Caco-2 (cell line): ENCODE results near the gene EMP1. TPM values are rescaled to one million over a fixed set of nuclear protein-coding genes. Genes with fewer than 3 reads are reported as not detected.

Experiments
- BruUV-seq: library from RNA; stranded (reverse); fragments of 400-500 nt; replicated peaks from 2 replicates; lab custom pipeline; 2021; lab: Mats Ljungman, UMichigan
- CTCF ChIA-PET: fragments of 300-600 bp; sonication (Branson Sonifier 250); formaldehyde crosslinking; loops from one replicate; lab custom pipeline; 2022; ENCODE audit warnings: antibody characterized with exemption; lab: Charles Lee
- POLR2A ChIA-PET: fragments of 300-600 bp; sonication (Branson Sonifier 250); formaldehyde crosslinking; loops from one replicate; lab custom pipeline; 2022; ENCODE audit warnings: antibody characterized with exemption; lab: Charles Lee
- DNase-seq, 2 experiments: peaks; one replicate each; pipeline versions ENCODE4 v3.0.0 to v3.0.0-alpha.2; 2020 to 2022
- H3K27me3 ChIP-seq: replicated peaks from 2 replicates; pipeline ENCODE4 v1.6.0; 2011; ENCODE audit warnings: low read length; ENCODE audit not compliant: control insufficient read depth, insufficient read depth
- H3K36me3 ChIP-seq: 2 replicates; pipeline ENCODE4 v1.5.1; 2011; ENCODE audit warnings: low read length; ENCODE audit not compliant: control insufficient read depth, insufficient read depth
- H3K4me1 ChIP-seq: fragments of 250-450 bp; sonication (Bioruptor Pico); 2 replicates; pipeline ENCODE4 v1.5.1; 2020; ENCODE audit warnings: mild to moderate bottlenecking
- H3K4me3 ChIP-seq: 2 replicates; pipeline ENCODE4 v1.5.1; 2011; ENCODE audit warnings: low read depth, mild to moderate bottlenecking, control low read depth, low read length
- H3K9me3 ChIP-seq: fragments of 250-450 bp; sonication (Bioruptor Pico); 2 replicates; pipeline ENCODE4 v1.5.1; 2020; ENCODE audit warnings: mild to moderate bottlenecking, moderate library complexity
- H3K27ac Mint-ChIP-seq: one replicate; pipeline ENCODE4 v1.8.0; 2022; ENCODE audit warnings: mixed read lengths; ENCODE audit not compliant: unreplicated experiment
- H3K27me3 Mint-ChIP-seq: one replicate; pipeline ENCODE4 v1.8.0; 2022; ENCODE audit warnings: mixed read lengths; ENCODE audit not compliant: insufficient read depth, unreplicated experiment
- H3K36me3 Mint-ChIP-seq: one replicate; pipeline ENCODE4 v1.8.0; 2022; ENCODE audit warnings: mild to moderate bottlenecking, mixed read lengths; ENCODE audit not compliant: insufficient read depth, unreplicated experiment
- H3K4me1 Mint-ChIP-seq: one replicate; pipeline ENCODE4 v1.8.0; 2022; ENCODE audit warnings: low read depth, mixed read lengths; ENCODE audit not compliant: unreplicated experiment
- H3K4me3 Mint-ChIP-seq: one replicate; pipeline ENCODE4 v1.8.0; 2022; ENCODE audit warnings: mild to moderate bottlenecking, moderate library complexity, mixed read lengths; ENCODE audit not compliant: unreplicated experiment
- H3K9me3 Mint-ChIP-seq: one replicate; pipeline ENCODE4 v1.8.0; 2022; ENCODE audit warnings: mixed read lengths; ENCODE audit not compliant: unreplicated experiment
- CTCF ChIP-seq, 2 experiments: fragments of 200-600 bp in 1 of 2; IDR thresholded peaks; 1 replicate in 1 of 2; 2 replicates in 1 of 2; pipeline versions ENCODE4 v1.5.1 to v1.8.0; 2011 to 2022; ENCODE audit warnings: antibody characterized with exemption in 1 of 2, control low read depth in 1 of 2, inconsistent platforms in 1 of 2, low read depth in 1 of 2, low read length in 1 of 2, mild to moderate bottlenecking in 1 of 2, moderate library complexity in 1 of 2; ENCODE audit not compliant: insufficient read depth in 1 of 2, severe bottlenecking in 1 of 2, unreplicated experiment in 1 of 2
- intact Hi-C: fragments of 100-400 bp; cut with micrococcal nuclease; formaldehyde crosslinking; loops from one replicate; pipeline ENCODE4 v1.10.0; 2022; ENCODE audit not compliant: unreplicated experiment
- total RNA-seq: library from RNA; stranded (reverse); gene quantifications from 2 replicates; pipeline ENCODE4 v1.2.3, GENCODE V29; 2022

Gene EMP1
- total RNA-seq, 1 experiment from 2014 or later = 6.6 TPM

- CTCF ChIA-PET = interaction anchor here (1.6 kb wide), 1 partner anchor 105 kb away, joined by 4 read pairs; no protein-coding TSS in a partner anchor
- H3K4me1 ChIP-seq = peaks cover 13% of the 10 kb centered on the region
- no peaks in the 10 kb centered on the region for H3K36me3 Mint-ChIP-seq
- H3K27me3 Mint-ChIP-seq = no peaks in the 10 kb centered on the region
- no peak for DNase-seq
- no peak overlapping the region for H3K4me3 Mint-ChIP-seq
- BruUV-seq = no TSS peak
- no peak for TF ChIP-seq CTCF (IDR thresholded peaks at IDR 0.05; ENCODE audit: insufficient read depth in 1 of 2, low read depth in 1 of 2, low read length in 1 of 2, severe bottlenecking in 1 of 2, unreplicated experiment in 1 of 2)
- peaks cover 19% of the 10 kb centered on the region for H3K4me1 Mint-ChIP-seq
- intact Hi-C loops = no loop called here
- no peaks in the 10 kb centered on the region for H3K36me3 ChIP-seq
- H3K27me3 ChIP-seq = no peaks in the 10 kb centered on the region
- no peaks in the 10 kb centered on the region for H3K9me3 ChIP-seq
- H3K27ac Mint-ChIP-seq = no peak overlapping the region
- POLR2A ChIA-PET = no interaction called here
- no peak overlapping the region for H3K4me3 ChIP-seq
- H3K9me3 Mint-ChIP-seq = no peaks in the 10 kb centered on the region
These were observed 7.9 kb downstream of the EMP1 start for GRCh38 chr12:13204428-13204827.

GRCh38 chr12:13205809-13206559 lies 9.5 kb downstream of the EMP1 start:
- Mint-ChIP-seq H3K9me3 (no peaks in the 10 kb centered on the region), H3K36me3 (no peaks in the 10 kb centered on the region), H3K4me1 (peaks cover 19% of the 10 kb centered on the region), H3K4me3 (no peak overlapping the region), H3K27ac (no peak overlapping the region), H3K27me3 (no peaks in the 10 kb centered on the region)
- Histone ChIP-seq H3K9me3 (no peaks in the 10 kb centered on the region), H3K4me1 (peaks cover 15% of the 10 kb centered on the region), H3K27me3 (no peaks in the 10 kb centered on the region), H3K36me3 (no peaks in the 10 kb centered on the region), H3K4me3 (no peak overlapping the region)
- no peak for DNase-seq
- intact Hi-C loops = no loop called here
- CTCF ChIA-PET = interaction anchor here (0.6 to 1.4 kb wide), 2 partner anchors 10 to 84 kb away, joined by 5 to 6 read pairs; no protein-coding TSS in a partner anchor
- BruUV-seq = no TSS peak
- no peak for TF ChIP-seq CTCF (IDR thresholded peaks at IDR 0.05; ENCODE audit: insufficient read depth in 1 of 2, low read depth in 1 of 2, low read length in 1 of 2, severe bottlenecking in 1 of 2, unreplicated experiment in 1 of 2)
- POLR2A ChIA-PET = no interaction called here

- intact Hi-C loops = no loop called here
These were observed 10.0 kb downstream of the EMP1 start for GRCh38 chr12:13206560-13206897.

More at GRCh38 chr12:13206560-13206897, 10.0 kb downstream of the EMP1 start:
- H3K9me3 ChIP-seq = no peaks in the 10 kb centered on the region
- TF ChIP-seq CTCF (IDR thresholded peaks at IDR 0.05; ENCODE audit: insufficient read depth in 1 of 2, low read depth in 1 of 2, low read length in 1 of 2, severe bottlenecking in 1 of 2, unreplicated experiment in 1 of 2) = no peak
- no peaks in the 10 kb centered on the region for H3K9me3 Mint-ChIP-seq
- no peak overlapping the region for H3K27ac Mint-ChIP-seq
- no peak overlapping the region for H3K4me3 Mint-ChIP-seq
- H3K4me3 ChIP-seq = no peak overlapping the region
- no peak for DNase-seq
- H3K27me3 Mint-ChIP-seq = no peaks in the 10 kb centered on the region
- ChIA-PET POLR2A (no interaction called here), CTCF (interaction anchor here (0.6 to 1.4 kb wide), 2 partner anchors 11 to 84 kb away, joined by 5 to 6 read pairs; no protein-coding TSS in a partner anchor)
- H3K4me1 Mint-ChIP-seq = peaks cover 21% of the 10 kb centered on the region
- peaks cover 16% of the 10 kb centered on the region for H3K4me1 ChIP-seq
- H3K36me3 ChIP-seq = no peaks in the 10 kb centered on the region
- BruUV-seq = no TSS peak
- H3K27me3 ChIP-seq = no peaks in the 10 kb centered on the region
- no peaks in the 10 kb centered on the region for H3K36me3 Mint-ChIP-seq
